ENCODE data around the gene KIF1C. TPM values are rescaled to one million over a fixed set of nuclear protein-coding genes. Genes with fewer than 3 reads are reported as not detected.

KIF1C gene
- 43.9 and 45.2 TPM in 2 replicates for total RNA-seq (2012; rRNA removed)

DNA sequence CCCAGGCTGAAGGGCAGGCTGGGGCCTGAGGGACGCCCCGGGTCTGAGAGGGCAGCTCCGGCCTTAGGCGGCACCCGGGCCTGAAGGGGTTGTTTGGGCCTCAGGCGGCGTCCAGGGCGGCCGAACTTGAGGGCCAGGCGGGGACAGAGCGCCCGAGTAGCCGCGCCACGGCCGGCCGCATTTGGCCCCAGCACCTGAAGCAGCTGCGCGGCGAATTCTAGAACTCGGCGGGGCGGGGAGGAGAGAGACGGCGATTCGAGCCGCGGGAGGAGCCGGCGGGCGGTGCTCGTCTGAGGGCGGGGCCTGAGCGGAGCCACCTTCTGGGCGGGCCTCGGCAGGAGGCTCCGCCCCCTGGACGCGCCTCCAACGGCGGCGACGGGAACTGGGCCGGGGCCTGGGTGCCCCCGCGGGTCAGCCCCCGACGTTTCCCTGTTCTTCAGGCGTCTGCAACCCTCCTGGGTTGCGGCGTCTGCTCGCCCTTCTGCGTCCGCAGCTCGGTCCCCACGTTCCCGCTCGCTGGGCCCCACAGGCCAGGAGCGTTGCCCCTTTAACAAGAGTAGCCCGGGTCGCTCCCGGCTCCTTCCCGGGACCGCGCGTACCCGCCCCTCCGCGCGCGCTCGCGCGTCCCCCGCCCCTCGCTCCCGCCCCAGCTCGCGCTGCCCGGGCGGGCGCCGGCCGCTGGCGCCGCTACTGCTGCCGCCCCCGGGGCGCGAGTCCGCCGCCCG lies at the start of gene KIF1C, which contains the start of gene INCA1:
Gene KIF1C (plus strand): TSS at position 649 of the 725 bp plus-strand sequence. CDS start 2,297 bp downstream, outside the sequence.
Gene INCA1 (minus strand): TSS at position 221 of the 725 bp plus-strand sequence. CDS start 3,085 bp downstream, outside the sequence.
- peak within 1 kb of the TSS; percentile 88 for H3K4me3 ChIP-seq (ENCODE audit: low read length)
- H3K27me3 ChIP-seq (ENCODE audit: control insufficient read depth, insufficient read depth, low read length): no peaks in the 10 kb centered on the region
- H3K4me1 ChIP-seq (ENCODE audit: control insufficient read depth, insufficient read depth, low read length): peaks cover 26% of the 10 kb centered on the region
- H3K36me3 ChIP-seq (ENCODE audit: insufficient read depth, low read length): peaks cover 20% of the 10 kb centered on the region
- H3K4me2 ChIP-seq (ENCODE audit: low read length): peak within 1 kb of the TSS; percentile 100
- no peaks in the 10 kb centered on the region for H3K9me3 ChIP-seq (replicated peaks; ENCODE audit: low read length)
- peak within 1 kb of the TSS; percentile 91 for H3K9ac ChIP-seq (ENCODE audit: low read depth, low read length)

- peak within 1 kb of the TSS; percentile 92 for H3K4me2 ChIP-seq (ENCODE audit: low read length)
- H3K27me3 ChIP-seq (ENCODE audit: control insufficient read depth, insufficient read depth, low read length): no peaks in the 10 kb centered on the region
- H3K9ac ChIP-seq (ENCODE audit: low read depth, low read length): peak within 1 kb of the TSS; percentile 97
- peak within 1 kb of the TSS; percentile 99 for H3K4me3 ChIP-seq (ENCODE audit: low read length)
- peaks cover 40% of the 10 kb centered on the region for H3K36me3 ChIP-seq (ENCODE audit: insufficient read depth, low read length)
- no peaks in the 10 kb centered on the region for H3K9me3 ChIP-seq (replicated peaks; ENCODE audit: low read length)
- peaks cover 49% of the 10 kb centered on the region for H3K4me1 ChIP-seq (ENCODE audit: control insufficient read depth, insufficient read depth, low read length)
These were observed 49.4 kb upstream of the KIF1C start, which contains the start of gene PFN1 for GRCh38 chr17:4948166-4948930. Gene PFN1, minus strand, starts transcription at chr17:4948530. Its CDS starts 136 bp downstream, at chr17:4948394.

DNA sequence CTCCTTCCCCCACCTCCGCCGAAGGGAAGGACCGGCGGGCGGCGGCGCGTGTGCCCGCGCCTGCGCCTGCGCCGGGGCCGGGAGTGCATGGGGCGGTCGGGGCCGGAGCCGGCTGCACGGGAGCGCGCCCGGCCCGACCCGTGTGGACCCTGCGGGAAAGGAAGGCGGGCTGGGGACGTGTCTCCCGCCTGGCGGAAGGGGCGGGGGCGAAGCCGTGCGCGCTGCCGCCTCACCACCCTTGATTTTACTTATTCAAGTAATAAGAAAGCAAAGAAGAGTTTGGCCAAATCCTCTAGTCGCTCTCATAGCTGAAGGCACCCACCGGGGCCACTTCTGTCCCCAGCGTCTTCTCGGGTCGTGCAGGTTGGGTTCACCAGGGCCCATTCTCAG lies 48.8 kb upstream of the KIF1C start:
- Histone ChIP-seq H3K4me1 (ENCODE audit: control insufficient read depth, insufficient read depth, low read length) (peaks cover 53% of the 10 kb centered on the region), H3K4me3 (ENCODE audit: low read length) (peak overlapping the region; percentile 99), H3K9ac (ENCODE audit: low read depth, low read length) (peak overlapping the region; percentile 72), H3K4me2 (ENCODE audit: low read length) (peak overlapping the region; percentile 86), H3K9me3 (replicated peaks; ENCODE audit: low read length) (no peaks in the 10 kb centered on the region), H3K27me3 (ENCODE audit: control insufficient read depth, insufficient read depth, low read length) (no peaks in the 10 kb centered on the region), H3K36me3 (ENCODE audit: insufficient read depth, low read length) (peaks cover 34% of the 10 kb centered on the region)

DNA sequence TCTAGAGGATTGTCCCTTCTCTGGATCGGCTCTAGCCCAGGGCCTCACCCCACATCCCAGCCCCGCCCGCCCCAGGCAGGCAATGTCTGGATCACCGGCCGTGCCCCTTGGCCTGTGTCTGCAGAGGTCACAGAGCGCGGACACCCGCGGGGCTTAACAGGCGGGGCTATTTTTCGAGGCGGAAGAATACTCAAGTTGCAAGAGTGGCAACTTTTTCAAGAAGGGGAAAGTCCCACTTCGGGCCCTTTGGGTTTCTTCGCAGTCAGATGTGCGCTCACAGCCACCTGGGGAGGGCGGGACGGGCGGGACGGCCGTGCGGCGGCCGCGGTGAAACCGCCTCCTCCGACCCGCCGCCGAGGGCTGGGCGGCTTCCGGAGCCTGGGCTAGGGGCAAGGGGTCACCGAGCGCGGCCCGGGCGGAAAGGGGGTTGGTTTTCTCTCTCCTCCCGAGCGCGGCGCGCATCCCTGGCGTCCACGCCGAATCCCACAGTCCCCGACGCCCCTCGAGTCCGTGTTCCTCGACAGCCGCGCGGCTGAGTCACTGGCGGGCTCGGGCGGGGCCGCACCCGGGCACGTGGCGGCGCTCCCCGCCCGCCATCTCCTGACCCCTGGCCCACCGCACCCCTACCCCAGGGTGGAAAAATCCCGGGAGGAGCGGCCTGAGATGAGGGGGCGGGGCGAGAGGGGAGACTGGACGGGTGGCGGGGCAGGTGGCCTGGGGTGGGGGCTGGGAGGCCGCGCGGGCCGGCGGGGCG lies 48.3 kb upstream of the KIF1C start:
- Histone ChIP-seq H3K27me3 (ENCODE audit: control insufficient read depth, insufficient read depth, low read length) (no peaks in the 10 kb centered on the region), H3K4me3 (ENCODE audit: low read length) (peak overlapping the region; percentile 99), H3K9me3 (replicated peaks; ENCODE audit: low read length) (no peaks in the 10 kb centered on the region), H3K4me2 (ENCODE audit: low read length) (peak overlapping the region; percentile 86), H3K9ac (ENCODE audit: low read depth, low read length) (peak overlapping the region; percentile 72), H3K4me1 (ENCODE audit: control insufficient read depth, insufficient read depth, low read length) (peaks cover 53% of the 10 kb centered on the region), H3K36me3 (ENCODE audit: insufficient read depth, low read length) (peaks cover 29% of the 10 kb centered on the region)

- no peaks in the 10 kb centered on the region for H3K9me3 ChIP-seq (replicated peaks; ENCODE audit: low read length)
- H3K4me2 ChIP-seq (ENCODE audit: low read length): peak overlapping the region; percentile 92
- H3K9ac ChIP-seq (ENCODE audit: low read depth, low read length): peak overlapping the region; percentile 81
- no peaks in the 10 kb centered on the region for H3K27me3 ChIP-seq (ENCODE audit: control insufficient read depth, insufficient read depth, low read length)
- peaks cover 23% of the 10 kb centered on the region for H3K36me3 ChIP-seq (ENCODE audit: insufficient read depth, low read length)
- H3K4me3 ChIP-seq (ENCODE audit: low read length): peak overlapping the region; percentile 66
- peaks cover 47% of the 10 kb centered on the region for H3K4me1 ChIP-seq (ENCODE audit: control insufficient read depth, insufficient read depth, low read length)
These were observed 47.5 kb upstream of the KIF1C start for GRCh38 chr17:4950075-4950745.

DNA sequence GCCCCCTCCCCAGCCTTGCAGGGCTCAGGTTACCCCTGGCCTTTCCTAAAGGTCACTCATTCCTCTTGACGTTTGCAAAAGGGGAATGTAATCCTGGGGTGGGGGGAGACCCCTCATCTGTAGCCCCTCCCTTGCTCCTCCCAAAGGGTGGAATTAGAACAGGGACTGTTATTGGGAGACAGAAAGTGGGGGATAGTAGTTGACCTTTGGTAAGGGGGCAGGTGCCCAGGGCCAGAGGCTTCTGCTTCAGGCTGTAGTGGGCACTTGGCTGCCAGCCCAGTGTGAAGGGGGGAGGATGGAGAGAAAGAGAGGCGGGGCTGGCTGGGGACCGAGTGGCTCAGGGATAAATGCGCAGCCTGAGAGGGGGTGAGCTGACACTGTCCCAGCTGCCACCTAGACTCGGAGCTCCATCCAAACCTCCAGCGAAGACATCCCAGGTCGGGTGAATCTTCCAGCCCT lies 47.0 kb upstream of the KIF1C start, which contains the start of gene ENO3:
Gene ENO3 (plus strand): TSS at position 374 of the 459 bp plus-strand sequence. CDS start 711 bp downstream, outside the sequence.
- peaks cover 17% of the 10 kb centered on the region for H3K36me3 ChIP-seq (ENCODE audit: insufficient read depth, low read length)

DNA sequence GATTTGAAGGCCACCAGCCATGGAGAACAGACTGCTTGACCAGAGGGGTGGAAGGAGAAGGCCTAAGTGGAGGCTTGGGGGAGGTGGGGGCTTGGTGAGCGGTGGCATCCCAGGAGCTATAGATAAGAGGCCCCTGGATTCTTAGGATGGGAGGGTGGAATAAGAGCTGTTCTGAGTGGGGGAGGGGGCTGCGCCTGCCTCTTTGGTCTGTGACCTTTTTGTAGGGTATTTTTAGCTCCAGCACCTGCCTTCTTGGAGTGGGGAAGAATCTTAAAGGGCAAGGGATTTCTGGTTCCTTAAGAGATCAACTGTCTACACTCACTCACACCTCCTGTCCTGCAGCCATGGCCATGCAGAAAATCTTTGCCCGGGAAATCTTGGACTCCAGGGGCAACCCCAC lies 46.3 kb upstream of the KIF1C start:
- Histone ChIP-seq H3K27me3 (ENCODE audit: control insufficient read depth, insufficient read depth, low read length) (no peaks in the 10 kb centered on the region), H3K9me3 (replicated peaks; ENCODE audit: low read length) (no peaks in the 10 kb centered on the region), H3K4me1 (ENCODE audit: control insufficient read depth, insufficient read depth, low read length) (peaks cover 40% of the 10 kb centered on the region), H3K4me3 (ENCODE audit: low read length) (peak overlapping the region; percentile 66), H3K36me3 (ENCODE audit: insufficient read depth, low read length) (peaks cover 12% of the 10 kb centered on the region), H3K4me2 (ENCODE audit: low read length) (peak overlapping the region; percentile 92), H3K9ac (ENCODE audit: low read depth, low read length) (no peak overlapping the region)

More for the DNA sequence above, 47.0 kb upstream of the KIF1C start, which contains the start of gene ENO3:
- Histone ChIP-seq H3K4me2 (ENCODE audit: low read length) (peak within 1 kb of the TSS; percentile 92), H3K9me3 (replicated peaks; ENCODE audit: low read length) (no peaks in the 10 kb centered on the region), H3K4me1 (ENCODE audit: control insufficient read depth, insufficient read depth, low read length) (peaks cover 41% of the 10 kb centered on the region), H3K9ac (ENCODE audit: low read depth, low read length) (peak within 1 kb of the TSS; percentile 81), H3K27me3 (ENCODE audit: control insufficient read depth, insufficient read depth, low read length) (no peaks in the 10 kb centered on the region), H3K4me3 (ENCODE audit: low read length) (peak within 1 kb of the TSS; percentile 66)

- peaks cover 40% of the 10 kb centered on the region for H3K4me1 ChIP-seq (ENCODE audit: control insufficient read depth, insufficient read depth, low read length)
- H3K36me3 ChIP-seq (ENCODE audit: insufficient read depth, low read length): no peaks in the 10 kb centered on the region
- H3K9ac ChIP-seq (ENCODE audit: low read depth, low read length): peak overlapping the region; percentile 64
- no peaks in the 10 kb centered on the region for H3K9me3 ChIP-seq (replicated peaks; ENCODE audit: low read length)
- H3K27me3 ChIP-seq (ENCODE audit: control insufficient read depth, insufficient read depth, low read length): no peaks in the 10 kb centered on the region
- peak overlapping the region; percentile 48 for H3K4me3 ChIP-seq (ENCODE audit: low read length)
- H3K4me2 ChIP-seq (ENCODE audit: low read length): peak overlapping the region; percentile 75
These were observed 44.2 kb upstream of the KIF1C start for GRCh38 chr17:4953451-4953961.

- H3K36me3 ChIP-seq (ENCODE audit: insufficient read depth, low read length): peaks cover 12% of the 10 kb centered on the region
- peaks cover 39% of the 10 kb centered on the region for H3K4me1 ChIP-seq (ENCODE audit: control insufficient read depth, insufficient read depth, low read length)
- no peaks in the 10 kb centered on the region for H3K9me3 ChIP-seq (replicated peaks; ENCODE audit: low read length)
- no peak overlapping the region for H3K9ac ChIP-seq (ENCODE audit: low read depth, low read length)
- H3K4me3 ChIP-seq (ENCODE audit: low read length): no peak overlapping the region
- H3K4me2 ChIP-seq (ENCODE audit: low read length): no peak overlapping the region
- no peaks in the 10 kb centered on the region for H3K27me3 ChIP-seq (ENCODE audit: control insufficient read depth, insufficient read depth, low read length)
These were observed 42.7 kb upstream of the KIF1C start for GRCh38 chr17:4955091-4955490.

GRCh38 chr17:4956493-4957061 lies 41.2 kb upstream of the KIF1C start:
- H3K9ac ChIP-seq (ENCODE audit: low read depth, low read length): no peak overlapping the region

More at GRCh38 chr17:4956493-4957061, 41.2 kb upstream of the KIF1C start:
- Histone ChIP-seq H3K4me2 (ENCODE audit: low read length) (no peak overlapping the region), H3K4me1 (ENCODE audit: control insufficient read depth, insufficient read depth, low read length) (peaks cover 24% of the 10 kb centered on the region), H3K9me3 (replicated peaks; ENCODE audit: low read length) (no peaks in the 10 kb centered on the region), H3K27me3 (ENCODE audit: control insufficient read depth, insufficient read depth, low read length) (no peaks in the 10 kb centered on the region), H3K4me3 (ENCODE audit: low read length) (no peak overlapping the region), H3K36me3 (ENCODE audit: insufficient read depth, low read length) (peaks cover 19% of the 10 kb centered on the region)
